HG03520 (cell line): ENCODE results near the gene MARK3.

Experiments used
- ATAC-seq: cut with Tn5 transposase; IDR thresholded peaks from one replicate; pipeline ENCODE4 v1.9.1; 2021; ENCODE audit warnings: mild to moderate bottlenecking, moderate library complexity; ENCODE audit not compliant: unreplicated experiment

MARK3 gene

DNA sequence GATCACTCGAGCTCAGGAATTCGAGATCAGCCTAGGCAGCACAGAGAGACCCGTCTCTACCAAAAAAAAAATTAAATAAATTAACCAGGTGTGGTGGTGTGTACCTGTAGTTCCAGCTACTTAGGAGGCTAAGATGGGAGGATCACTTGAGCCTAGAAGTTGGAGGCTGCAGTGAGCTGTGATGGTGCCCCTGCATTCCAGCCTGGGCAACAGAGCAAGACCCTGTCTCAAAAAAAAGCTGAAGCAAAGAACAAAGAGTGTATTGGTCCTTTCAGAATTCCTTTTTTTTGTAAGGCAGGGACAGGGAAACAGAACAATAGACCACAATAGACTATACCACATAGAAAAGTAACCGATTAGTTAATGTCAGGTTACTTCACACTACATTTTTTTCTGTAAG, 47.4 kb downstream of the MARK3 start:
- no peak for ATAC-seq

DNA sequence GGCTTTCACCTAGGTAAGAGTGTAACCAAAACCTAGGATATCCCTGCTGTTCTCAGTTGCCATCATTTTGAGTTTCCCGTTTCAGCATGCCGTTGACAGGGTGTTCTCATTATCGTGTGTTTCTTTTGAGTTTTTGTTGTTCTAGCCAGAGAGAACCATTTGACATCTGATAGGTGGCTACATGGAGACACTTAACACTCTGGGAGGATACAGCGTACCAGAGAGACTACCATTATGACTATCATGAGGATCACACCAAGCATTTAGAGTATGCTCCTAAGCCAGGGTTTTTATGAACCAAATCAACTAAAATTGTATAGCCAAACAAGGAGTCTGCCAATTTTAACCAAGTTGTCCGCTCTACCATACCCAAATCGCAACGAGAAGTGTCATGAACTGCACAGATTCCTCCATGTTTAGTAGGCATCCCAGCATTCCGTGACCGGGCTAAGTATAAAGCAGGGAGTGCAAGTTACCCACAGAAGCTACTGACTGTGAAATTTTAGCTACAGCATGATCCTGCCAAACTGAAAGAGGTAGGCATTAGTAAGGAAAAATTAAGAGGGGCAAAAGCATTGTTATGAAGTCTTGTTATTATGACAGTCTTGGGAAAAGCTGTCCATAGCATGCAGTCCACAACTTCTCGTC, 48.8 kb downstream of the MARK3 start:
- no peak for ATAC-seq

GRCh38 chr14:103434868-103435442, 49.7 kb downstream of the MARK3 start:
- ATAC-seq: no peak

- no peak for ATAC-seq
These were observed 51.3 kb downstream of the MARK3 start for GRCh38 chr14:103436533-103436932.

DNA sequence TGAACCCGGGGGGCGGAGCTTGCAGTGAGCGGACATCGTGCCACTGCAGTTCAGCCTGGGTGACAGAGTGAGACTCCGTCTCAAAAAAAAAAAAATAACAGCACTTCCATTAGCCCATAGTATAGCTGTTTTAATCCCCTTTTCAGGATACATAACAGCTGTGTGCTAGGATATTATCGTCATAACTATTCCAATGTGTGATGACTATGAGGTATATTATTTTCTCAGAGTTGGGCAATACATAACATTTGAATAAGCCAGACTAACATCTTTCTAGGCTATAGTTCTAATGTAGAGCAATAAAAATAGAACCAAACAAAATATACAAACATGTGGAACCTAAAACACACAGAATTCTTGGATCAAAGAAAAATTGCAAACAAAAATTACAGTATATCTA, 57.1 kb downstream of the MARK3 start:
- ATAC-seq: no peak

GRCh38 chr14:103443111-103443510, 57.9 kb downstream of the MARK3 start:
- no peak for ATAC-seq

- ATAC-seq: no peak
These were observed 59.8 kb downstream of the MARK3 start for GRCh38 chr14:103444837-103445524.

DNA sequence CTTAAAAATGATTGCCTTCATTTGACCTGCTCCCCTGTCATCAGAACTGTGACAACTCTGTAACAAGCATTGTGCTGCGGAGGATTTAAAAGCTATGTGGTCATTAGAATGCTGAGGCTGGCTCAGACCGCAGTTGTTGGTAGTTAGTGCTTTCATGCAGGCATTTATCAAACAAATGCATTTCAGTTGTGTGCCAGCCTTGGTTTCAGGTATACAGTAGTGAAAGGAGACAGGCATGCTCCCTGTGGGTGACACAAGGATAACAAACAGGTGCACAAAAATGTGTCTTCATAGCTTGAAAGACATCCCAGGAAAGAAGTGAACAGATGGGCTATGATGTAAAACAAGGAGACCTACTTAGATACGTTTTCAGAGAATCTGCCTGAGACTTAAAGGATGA, 60.6 kb downstream of the MARK3 start:
- ATAC-seq: no peak

GRCh38 chr14:103448097-103448496, 62.9 kb downstream of the MARK3 start:
- ATAC-seq: no peak

DNA sequence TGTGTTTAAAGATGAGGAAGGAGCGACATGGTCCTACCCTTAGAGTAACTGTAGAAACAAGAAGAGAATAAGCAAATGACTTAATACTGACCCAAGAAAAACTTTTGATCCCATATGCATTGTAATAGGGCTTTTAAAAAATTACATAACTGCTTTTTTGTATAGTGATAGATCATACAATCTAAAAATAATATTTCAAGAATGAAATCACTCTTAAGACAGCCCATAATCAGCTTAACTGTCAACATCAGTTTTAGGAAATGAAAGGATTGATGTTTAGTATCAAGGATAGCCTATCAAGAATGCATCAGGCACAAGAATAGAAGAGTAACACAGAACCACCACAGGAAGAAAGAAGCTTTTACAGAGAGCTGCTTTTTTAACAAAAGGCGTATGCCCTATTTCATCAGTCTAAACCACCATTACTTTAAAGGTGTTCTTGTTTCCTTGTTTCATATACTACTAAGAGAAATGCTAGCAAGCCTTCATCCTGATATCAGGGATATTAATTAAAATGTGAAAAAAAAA, 64.5 kb downstream of the MARK3 start:
- no peak for ATAC-seq

- no peak for ATAC-seq
These were observed 65.2 kb downstream of the MARK3 start for GRCh38 chr14:103450416-103450815.

- no peak for ATAC-seq
These were observed 66.2 kb downstream of the MARK3 start for GRCh38 chr14:103451401-103451800.

DNA sequence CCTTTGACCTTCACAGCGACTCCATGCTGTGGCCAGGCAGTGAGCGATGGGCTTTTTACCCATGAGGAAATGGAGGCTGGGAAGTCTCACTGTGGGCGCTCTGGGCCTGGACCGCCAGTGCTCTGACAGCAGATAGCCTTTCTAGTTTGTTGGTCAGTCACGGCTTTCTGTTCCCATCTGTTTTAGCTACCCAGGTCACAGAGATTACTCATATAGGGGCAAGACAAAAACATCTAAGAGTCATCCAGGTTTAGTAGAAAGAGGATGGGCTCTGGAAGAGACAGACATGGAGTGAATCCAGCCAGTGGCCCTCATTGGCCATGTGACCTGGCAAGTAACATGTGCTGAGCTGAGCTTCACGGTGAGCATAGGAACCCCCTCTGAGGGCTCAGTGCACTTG, 68.6 kb downstream of the MARK3 start:
- no peak for ATAC-seq

- no peak for ATAC-seq
These were observed 71.1 kb downstream of the MARK3 start for GRCh38 chr14:103456167-103456835.

GRCh38 chr14:103460415-103460814, 75.2 kb downstream of the MARK3 start:
- ATAC-seq: no peak

GRCh38 chr14:103463149-103463548, 77.9 kb downstream of the MARK3 start:
- ATAC-seq: no peak

DNA sequence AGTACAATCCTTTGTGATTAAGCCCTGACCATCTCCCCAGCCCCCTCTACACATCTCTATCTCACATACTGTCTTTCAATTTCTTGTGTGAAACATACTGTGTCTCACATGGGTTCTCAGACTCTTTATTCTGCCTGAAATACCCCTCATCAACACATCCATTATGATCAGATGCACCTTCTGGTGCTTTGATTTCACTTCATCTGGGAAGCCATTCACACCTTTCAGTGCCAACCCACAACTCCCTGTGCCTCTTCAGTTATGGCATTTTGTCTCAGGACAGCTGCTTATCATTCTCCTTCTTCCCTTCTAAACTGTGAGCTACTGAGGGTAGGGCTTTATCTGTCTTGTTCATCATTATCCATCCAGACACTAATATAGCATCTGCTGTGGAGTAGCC, 78.6 kb downstream of the MARK3 start:
- no peak for ATAC-seq

- no peak for ATAC-seq
These were observed 87.7 kb downstream of the MARK3 start for GRCh38 chr14:103472939-103473338.

GRCh38 chr14:103474893-103475292, 89.7 kb downstream of the MARK3 start:
- ATAC-seq: no peak

DNA sequence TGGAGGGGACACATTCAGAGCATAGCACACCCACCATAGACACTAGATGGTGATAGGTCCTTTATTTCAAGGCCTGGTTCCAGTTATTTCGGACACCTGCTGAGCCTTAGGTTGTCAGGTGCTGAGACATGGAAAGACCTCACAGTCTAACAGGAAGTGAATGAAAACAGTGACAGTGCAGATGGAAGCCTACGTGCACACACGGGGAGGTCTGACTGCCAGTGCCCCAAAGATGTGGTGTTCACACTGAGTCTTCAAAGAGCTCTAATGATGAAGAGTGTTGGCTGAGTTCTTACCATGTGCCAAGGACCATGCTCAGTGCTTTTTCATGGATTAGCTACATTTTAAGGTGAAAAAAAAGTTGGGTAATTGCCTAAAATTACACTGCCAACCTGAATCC, 90.8 kb downstream of the MARK3 start:
- no peak for ATAC-seq

DNA sequence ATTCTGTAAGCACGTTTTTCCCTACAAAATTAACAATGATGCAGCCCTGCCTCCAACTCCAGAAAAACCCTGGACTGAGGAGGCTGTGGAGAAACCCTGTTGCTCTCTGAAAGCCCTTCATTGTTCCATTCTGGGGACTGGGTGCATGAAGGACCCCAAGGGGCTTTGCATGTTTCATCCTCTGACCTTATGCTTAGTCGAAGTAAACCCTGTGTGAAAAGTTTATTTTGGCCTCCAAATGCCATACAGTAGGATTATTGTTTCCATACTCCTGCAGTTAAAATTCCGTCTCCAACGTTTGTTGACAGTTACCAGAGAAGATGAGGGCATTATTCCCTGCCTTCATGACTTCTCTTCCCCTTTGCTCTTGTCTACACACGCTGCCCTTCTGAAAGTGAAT, 91.4 kb downstream of the MARK3 start:
- no peak for ATAC-seq

DNA sequence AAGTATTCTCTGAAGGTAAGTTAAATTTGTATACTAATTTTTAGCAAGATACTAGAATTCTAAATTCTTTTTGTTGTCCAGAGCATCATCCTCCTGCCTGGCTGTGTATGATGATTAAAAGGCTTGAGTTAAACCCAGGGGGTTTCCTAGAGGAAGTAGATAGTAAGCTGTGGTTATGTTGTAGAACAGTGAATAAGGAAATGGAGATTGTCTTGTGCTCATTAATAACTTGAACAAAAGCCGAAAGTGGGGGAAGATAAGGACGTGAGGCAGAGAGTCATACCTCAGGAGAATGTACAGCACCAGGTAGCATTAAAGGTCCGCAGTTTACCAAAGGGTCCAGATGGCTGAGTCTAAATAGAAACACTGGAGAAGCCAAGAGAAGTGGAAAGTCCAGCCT, 95.4 kb downstream of the MARK3 start:
- no peak for ATAC-seq
